ENCODE data around the gene NPW.

NPW gene

DNA sequence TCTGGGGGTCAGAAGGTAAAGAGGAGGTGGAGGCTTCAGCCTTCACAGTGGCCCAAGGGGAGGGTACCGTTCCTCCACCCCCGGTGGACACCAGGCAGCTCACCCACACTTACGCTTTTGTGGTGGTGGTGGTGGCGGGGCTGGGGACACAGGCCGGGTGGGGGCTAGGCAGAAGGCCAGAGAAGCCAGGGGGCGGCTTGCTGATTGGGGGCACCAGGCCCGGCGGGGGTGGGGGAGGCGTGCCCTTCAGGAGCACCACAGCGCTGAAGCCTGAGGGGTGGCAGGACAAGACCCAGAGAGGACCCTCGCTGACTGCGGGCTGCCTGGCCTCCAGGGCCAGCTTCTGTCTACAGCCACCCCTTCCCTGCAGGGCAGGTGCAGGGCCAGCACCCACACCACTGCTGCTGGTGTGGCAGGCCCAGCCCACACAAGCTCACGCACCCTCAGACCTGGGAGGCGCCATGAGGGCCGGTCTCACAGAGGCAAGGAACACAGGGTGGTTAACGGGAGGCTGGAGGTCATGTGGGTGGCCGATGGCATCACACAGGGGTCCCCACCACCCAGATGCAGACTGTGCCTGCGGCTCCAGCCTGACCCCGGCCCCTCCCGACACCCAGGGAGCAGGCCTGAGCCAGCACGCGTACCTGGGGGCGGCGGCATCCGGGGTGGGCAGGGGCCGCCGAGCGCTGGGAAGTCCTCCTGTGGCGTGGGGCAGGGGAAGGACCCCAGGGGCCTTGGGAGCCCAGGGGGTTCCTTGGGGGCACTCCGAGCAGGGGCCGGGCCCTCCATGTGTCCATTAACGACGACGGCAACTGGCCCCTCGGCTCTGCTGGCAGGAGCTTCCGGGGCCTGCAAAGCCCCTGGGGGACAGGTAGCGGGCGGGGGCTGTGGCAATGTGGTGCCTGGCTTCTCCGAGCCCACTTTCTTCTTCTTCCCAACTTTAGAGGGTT lies 20.5 kb upstream of the NPW start:
- TF ChIP-seq ZFX (IDR thresholded peaks at IDR 0.05) (no peak), CTCF (conservative IDR thresholded peaks at IDR 0.05) (no peak)
- H3K27ac ChIP-seq = no peak overlapping the region

DNA sequence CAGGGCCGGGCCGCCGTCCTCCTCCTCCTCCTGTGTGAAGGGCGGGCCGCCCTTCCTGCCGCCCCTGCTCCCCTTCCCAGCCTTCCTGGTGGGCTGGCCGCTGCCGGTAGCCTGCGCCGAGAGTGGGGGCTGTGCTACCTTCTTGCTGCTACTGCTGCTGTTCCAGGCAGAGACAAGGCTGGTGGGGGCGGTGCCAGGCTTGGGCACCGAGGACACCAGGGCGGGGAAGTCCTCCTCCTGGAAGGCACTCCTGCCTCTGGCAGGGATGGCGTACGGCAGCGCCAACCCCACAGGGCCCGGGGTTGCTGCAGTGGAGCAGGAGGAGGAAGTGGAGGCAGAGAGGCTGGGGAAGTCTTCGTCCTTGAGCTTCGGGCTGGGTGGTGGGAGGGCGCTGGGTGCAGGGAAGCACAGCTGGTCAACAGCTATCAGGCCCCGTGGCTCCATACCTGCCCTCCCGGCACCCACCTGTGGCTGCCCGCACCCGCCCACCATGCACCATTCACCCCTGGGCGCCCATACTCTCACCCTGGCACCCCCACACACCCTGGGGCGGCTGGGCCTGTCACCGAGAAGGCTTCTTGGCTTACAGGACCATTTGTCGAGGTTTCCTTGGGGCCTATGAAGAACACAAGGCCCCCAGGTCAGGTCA lies 19.6 kb upstream of the NPW start:
- H3K27ac ChIP-seq = no peak overlapping the region
- TF ChIP-seq ZFX (IDR thresholded peaks at IDR 0.05) (no peak), CTCF (conservative IDR thresholded peaks at IDR 0.05) (no peak)

GRCh38 chr16:2001035-2001434 lies 18.6 kb upstream of the NPW start:
- TF ChIP-seq ZFX (IDR thresholded peaks at IDR 0.05) (no peak), CTCF (conservative IDR thresholded peaks at IDR 0.05) (no peak)
- no peak overlapping the region for H3K27ac ChIP-seq

- TF ChIP-seq CTCF (conservative IDR thresholded peaks at IDR 0.05) = no peak
- TF ChIP-seq ZFX (IDR thresholded peaks at IDR 0.05) = no peak
- H3K27ac ChIP-seq = no peak overlapping the region
Observed at GRCh38 chr16:2001456-2002355, 17.9 kb upstream of the NPW start.

GRCh38 chr16:2002406-2003230 lies 17.0 kb upstream of the NPW start:
- no peak for TF ChIP-seq ZFX (IDR thresholded peaks at IDR 0.05)
- TF ChIP-seq CTCF (conservative IDR thresholded peaks at IDR 0.05) = no peak
- no peak overlapping the region for H3K27ac ChIP-seq

GRCh38 chr16:2003231-2003826 lies 16.3 kb upstream of the NPW start:
- TF ChIP-seq ZFX (IDR thresholded peaks at IDR 0.05) = no peak
- TF ChIP-seq CTCF (conservative IDR thresholded peaks at IDR 0.05) = no peak
- peak overlapping the region; percentile 99; the same call in 1 of the 2 replicates for H3K27ac ChIP-seq
